ENCODE results near the gene NAGA.

The NAGA gene

DNA sequence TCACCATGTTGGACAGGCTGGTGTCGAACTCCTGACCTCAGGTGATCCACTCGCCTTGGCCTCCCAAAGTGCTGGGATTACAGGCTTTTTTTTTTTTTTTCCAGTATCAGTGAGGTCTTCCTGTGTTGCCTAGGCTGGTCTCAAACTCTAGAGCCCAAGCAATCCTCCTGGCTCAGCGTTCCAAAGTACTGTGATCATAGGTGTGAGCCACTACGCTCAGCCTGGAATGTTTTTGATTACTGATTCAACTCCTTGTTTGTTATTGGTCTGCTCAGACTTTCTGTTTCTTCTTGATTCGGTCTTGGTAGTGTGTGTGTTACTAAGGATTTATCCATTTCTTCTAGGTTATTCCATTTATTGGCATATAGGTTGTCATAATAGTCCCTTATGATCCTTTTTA lies 31.3 kb downstream of the NAGA start:
- DNase-seq (ENCODE audit: insufficient read length, low spot score) = no peak
- FAIRE-seq = no peak

DNA sequence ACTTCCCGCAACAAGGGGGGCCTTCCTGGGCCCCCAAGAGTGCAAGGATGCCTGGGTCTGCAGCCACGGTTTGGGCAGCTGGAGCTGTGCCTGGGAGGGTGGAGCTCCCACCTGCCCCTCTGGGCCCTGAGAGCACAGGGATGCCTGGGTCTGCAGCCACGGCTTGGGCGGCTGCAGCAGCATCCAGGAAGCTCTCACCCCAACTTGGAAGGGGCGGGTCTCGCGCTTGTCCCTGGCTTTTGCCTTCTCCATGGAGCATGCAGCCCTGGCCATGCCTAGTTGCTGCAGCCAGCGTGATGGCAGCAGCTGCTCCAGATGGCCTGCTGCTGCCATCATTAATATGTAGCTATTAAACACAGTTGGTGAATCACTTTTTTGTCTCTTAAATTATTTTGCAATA lies 35.4 kb downstream of the NAGA start:
- no peak for TF ChIP-seq POLR2A (IDR thresholded peaks at IDR 0.05; ENCODE audit: low read depth, low read length)
- DNase-seq (ENCODE audit: insufficient read length, low spot score) (no peak), FAIRE-seq (no peak)

More for the DNA sequence above, 31.3 kb downstream of the NAGA start:
- no peak for TF ChIP-seq POLR2A (IDR thresholded peaks at IDR 0.05; ENCODE audit: low read depth, low read length)

DNA sequence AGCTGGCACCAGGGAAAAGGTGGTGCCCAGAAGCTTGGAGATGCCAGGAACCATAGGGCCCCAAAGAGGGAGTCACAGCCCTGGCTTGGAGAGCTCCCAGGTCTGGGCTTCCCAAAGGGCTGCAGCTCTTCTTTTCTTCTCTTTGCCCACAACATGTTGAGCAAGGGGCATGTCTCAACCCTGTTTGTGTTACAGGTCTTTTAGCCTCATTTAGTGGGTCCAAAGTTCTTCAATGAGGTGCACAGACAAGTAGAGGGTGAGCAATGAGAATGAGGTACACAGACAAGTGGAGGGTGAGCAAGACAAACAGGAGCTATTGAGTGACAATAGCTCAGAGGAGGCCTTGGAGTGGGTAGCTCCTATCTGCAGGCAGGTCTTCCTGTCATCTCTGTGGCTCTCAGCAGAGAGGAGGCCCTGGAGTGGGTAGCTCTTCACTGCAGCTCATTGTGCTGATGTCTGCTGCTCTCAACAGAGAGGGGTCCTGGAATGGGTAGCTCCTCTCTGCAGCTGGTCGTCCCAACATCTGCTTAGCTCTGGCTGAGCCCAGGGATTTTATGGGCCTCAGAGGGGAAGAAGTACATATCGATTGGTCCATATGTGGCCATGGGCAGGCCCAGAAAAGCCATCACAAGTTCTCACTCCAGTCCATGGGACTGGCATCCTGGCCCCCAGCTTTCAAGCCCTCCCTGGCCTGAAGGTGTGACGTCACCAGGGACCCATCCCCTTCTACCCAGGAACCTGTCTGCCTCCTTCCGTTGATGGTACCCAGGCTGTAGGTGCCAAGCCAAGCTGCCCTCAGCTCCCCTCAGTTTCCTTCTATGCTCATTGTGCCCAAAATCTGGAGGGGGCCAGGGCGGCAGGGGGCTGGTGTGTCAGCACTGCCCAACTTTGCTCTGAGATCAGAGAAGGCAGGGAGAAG lies 37.1 kb downstream of the NAGA start:
- no peak for TF ChIP-seq POLR2A (IDR thresholded peaks at IDR 0.05; ENCODE audit: low read depth, low read length)
- DNase-seq (ENCODE audit: insufficient read length, low spot score) (no peak), FAIRE-seq (no peak)

DNA sequence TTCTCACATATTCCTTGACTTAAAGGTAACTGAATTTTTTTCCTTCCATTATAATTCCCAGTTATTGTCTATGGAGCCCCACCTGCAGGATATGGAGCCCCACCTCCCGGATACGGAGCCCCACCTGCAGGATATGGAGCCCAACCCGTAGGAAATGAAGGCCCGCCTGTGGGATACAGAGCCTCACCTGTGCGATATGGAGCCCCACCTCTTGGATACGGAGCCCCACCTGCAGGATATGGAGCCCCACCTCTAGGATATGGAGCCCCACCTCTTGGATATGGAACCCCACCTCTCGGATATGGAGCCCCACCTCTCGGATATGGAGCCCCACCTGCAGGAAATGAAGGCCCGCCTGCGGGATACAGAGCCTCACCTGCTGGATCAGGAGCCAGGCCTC lies 43.9 kb downstream of the NAGA start:
- FAIRE-seq = no peak
- DNase-seq (ENCODE audit: insufficient read length, low spot score) = no peak
- no peak for TF ChIP-seq POLR2A (IDR thresholded peaks at IDR 0.05; ENCODE audit: low read depth, low read length)

DNA sequence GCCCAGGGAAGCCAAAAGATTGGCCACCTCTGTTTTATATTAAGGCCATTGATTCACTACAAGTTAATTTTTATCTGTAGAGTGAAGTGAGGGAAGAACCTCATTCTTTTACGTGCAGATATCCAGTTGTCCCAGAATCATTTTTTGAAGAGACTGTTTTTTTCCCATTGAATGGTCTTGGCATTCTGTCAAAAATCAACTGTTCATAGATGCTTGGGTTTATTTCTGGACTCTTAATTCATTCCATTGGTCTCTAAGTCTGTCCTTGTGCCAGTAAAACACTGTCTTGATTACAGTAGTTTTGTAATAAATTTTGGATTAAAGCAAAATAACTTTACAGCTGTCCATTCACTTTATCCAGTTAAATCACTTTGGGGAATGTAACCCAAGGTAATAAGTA lies 45.2 kb downstream of the NAGA start:
- no peak for TF ChIP-seq POLR2A (IDR thresholded peaks at IDR 0.05; ENCODE audit: low read depth, low read length)
- DNase-seq (ENCODE audit: insufficient read length, low spot score) (no peak), FAIRE-seq (no peak)

DNA sequence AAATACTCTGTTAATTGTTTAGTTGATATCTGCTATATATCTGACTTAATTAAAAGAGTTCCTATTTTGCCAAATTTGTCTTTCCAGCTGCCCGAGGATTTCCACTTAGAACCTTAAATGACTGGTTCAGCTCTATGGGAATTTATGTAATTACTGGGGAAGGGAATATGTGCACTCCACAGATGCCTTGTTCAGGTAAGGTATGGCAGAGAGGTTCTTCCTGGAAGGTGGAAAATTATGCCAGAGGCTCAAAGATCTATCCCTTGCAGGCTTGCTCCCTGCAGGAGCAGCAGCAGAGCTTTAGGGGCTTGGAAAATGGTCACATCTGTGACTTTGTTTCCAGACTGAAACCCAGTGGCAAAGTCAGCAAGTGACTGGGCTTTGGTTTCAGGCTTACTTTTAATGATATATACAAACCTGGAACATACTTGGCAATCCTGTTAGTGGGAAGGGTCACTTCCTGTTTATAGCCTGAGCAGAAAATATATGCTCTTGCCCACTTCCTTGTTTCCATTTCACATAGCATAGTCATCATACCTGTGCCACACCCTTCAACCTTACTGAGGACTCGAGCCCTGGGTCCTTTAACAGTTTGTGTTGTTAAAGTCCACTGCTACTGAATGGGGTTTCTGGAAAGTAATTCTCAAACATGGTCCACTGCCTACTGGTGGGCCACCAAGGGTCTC lies 48.3 kb downstream of the NAGA start:
- no peak for DNase-seq (ENCODE audit: insufficient read length, low spot score)
- FAIRE-seq = no peak
- no peak for TF ChIP-seq POLR2A (IDR thresholded peaks at IDR 0.05; ENCODE audit: low read depth, low read length)

DNA sequence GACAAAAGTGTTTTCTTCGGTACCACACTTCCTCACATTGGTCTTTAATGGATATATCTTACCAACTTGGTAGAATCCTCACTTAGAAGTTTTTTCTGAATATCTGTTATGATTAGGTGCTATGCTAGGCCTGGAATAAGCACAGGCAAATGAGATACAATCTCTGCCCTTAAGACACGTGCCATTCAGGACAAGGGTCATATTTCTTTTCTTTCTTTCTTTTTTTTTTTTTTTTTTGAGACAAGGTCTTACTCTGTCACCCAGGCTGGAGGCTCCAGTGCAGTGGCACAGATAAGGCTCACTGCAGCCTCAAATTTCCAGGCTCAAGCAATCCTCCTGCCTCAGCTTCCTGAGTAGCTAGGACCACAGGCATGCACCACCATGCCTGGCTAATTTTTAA lies 49.0 kb downstream of the NAGA start:
- no peak for TF ChIP-seq POLR2A (IDR thresholded peaks at IDR 0.05; ENCODE audit: low read depth, low read length)
- FAIRE-seq (no peak), DNase-seq (ENCODE audit: insufficient read length, low spot score) (no peak)

DNA sequence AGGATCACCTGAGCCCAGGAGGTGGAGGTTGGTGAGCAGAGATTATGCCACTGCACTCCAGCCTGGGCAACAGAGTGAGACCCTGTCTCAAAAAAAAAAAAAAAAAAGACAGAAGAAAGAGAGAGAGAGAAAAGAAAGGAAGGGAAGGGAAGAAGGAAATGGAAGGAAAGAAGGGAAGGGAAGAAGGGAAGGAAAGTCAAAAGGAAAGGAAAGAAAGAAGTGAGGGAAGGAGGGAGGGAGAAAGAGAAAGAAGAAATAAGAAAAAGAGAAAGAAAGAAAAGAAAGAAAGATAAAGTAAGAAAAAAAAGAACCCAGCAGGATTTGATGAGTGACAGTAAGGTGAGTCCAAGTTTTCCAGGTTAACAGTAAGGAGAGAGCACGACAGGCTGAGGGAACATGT lies 52.4 kb downstream of the NAGA start:
- FAIRE-seq = no peak

DNA sequence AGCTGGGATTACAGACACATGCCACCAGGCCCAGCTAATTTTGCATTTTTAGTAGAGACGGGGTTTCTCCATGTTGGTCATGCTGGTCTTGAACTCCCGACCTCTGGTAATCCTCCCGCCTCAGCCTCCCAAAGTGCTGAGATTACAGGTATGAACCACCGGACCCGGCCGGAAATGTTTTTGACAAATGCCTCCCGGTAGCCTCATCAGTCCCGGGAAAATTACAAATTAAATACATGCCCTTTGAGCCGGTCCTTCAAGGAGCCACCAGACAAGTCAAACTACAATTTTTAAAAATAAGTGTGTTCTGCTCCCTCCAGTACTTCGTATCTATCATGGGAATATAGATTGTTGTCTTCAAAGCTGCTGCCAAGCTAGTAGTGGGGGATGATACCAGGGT lies 54.5 kb downstream of the NAGA start:
- DNase-seq (ENCODE audit: insufficient read length, low spot score) (no peak), FAIRE-seq (no peak)
- TF ChIP-seq POLR2A (IDR thresholded peaks at IDR 0.05; ENCODE audit: low read depth, low read length) = no peak

More for the DNA sequence above, 52.4 kb downstream of the NAGA start:
- TF ChIP-seq POLR2A (IDR thresholded peaks at IDR 0.05; ENCODE audit: low read depth, low read length) = no peak
- DNase-seq (ENCODE audit: insufficient read length, low spot score) = no peak

DNA sequence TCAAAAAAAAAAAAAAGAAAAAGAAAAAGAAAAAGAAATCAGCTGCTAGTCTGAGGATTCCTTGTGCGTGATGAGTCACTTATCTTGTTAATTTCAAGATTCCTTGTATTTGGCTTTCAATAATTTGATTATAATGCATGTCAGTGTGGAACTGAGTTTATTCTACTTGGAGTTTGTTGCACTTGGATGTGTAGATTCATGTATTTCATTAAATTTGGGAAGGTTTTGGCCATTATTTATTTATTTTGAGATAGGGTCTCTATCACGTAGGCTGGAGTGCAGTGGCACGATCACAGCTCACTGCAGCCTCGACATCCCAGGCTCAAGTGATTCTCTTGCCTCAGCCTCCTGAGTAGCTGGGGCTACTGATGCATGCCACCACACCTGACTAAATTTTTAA lies 57.2 kb downstream of the NAGA start:
- no peak for TF ChIP-seq POLR2A (IDR thresholded peaks at IDR 0.05; ENCODE audit: low read depth, low read length)
- FAIRE-seq (no peak), DNase-seq (ENCODE audit: insufficient read length, low spot score) (no peak)

DNA sequence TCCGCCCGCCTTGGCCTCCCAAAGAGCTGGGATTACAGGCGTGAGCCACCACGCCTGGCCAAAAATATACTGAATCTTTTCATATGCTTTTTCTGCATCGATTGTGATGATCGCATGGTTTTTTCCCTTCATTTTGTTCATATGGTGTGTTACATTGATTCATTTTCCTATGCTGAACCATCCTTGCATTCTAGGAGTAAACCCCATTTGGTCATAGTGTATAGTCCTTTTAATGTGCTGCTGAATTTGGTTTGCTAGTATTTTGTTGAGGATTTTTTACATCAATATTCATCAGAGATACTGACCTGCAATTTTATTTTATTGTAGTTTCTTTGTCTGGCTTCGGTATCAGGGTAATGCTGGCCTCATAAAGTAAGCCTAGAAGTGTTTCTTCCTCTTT lies 59.8 kb downstream of the NAGA start:
- no peak for TF ChIP-seq POLR2A (IDR thresholded peaks at IDR 0.05; ENCODE audit: low read depth, low read length)
- no peak for FAIRE-seq
- DNase-seq (ENCODE audit: insufficient read length, low spot score) = no peak
